OCI-LY7 (cell line): ENCODE measurements around the gene PITX2.

Experiments
- EZH2phosphoT487 ChIP-seq: fragments of 200-600 bp; sonication (generic); IDR thresholded peaks from 2 replicates; pipeline ENCODE4 v1.6.1; 2018; ENCODE audit warnings: low read depth, borderline replicate concordance, mild to moderate bottlenecking, mixed run types, antibody characterized with exemption, low read length, moderate library complexity, mixed read lengths
- TF ChIP-seq, protein P1 (sequence below): fragments of 200-600 bp; sonication (generic); conservative IDR thresholded peaks from 2 replicates; pipeline ENCODE4 v1.5.1; 2014; ENCODE audit warnings: mild to moderate bottlenecking, antibody characterized with exemption, low read length, moderate library complexity, mixed read lengths

GRCh38 chr4:110614173-110614963, 8.5 kb downstream of the PITX2 start:
- TF ChIP-seq, protein P1, sequence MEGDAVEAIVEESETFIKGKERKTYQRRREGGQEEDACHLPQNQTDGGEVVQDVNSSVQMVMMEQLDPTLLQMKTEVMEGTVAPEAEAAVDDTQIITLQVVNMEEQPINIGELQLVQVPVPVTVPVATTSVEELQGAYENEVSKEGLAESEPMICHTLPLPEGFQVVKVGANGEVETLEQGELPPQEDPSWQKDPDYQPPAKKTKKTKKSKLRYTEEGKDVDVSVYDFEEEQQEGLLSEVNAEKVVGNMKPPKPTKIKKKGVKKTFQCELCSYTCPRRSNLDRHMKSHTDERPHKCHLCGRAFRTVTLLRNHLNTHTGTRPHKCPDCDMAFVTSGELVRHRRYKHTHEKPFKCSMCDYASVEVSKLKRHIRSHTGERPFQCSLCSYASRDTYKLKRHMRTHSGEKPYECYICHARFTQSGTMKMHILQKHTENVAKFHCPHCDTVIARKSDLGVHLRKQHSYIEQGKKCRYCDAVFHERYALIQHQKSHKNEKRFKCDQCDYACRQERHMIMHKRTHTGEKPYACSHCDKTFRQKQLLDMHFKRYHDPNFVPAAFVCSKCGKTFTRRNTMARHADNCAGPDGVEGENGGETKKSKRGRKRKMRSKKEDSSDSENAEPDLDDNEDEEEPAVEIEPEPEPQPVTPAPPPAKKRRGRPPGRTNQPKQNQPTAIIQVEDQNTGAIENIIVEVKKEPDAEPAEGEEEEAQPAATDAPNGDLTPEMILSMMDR, result no peak
- TF ChIP-seq EZH2phosphoT487, result no peak
